K562 (cell line): ENCODE results near the gene PDIA3.

Experiments
- CEBPB ChIP-seq: fragments of 450-650 bp; IDR thresholded peaks from 2 replicates; pipeline ENCODE4 v1.6.1; 2016; ENCODE audit warnings: missing genetic modification characterization, missing compliant biosample characterization
- EZH2 ChIP-seq: IDR thresholded peaks from 2 replicates; pipeline ENCODE4 v1.6.1; 2012; ENCODE audit warnings: low read depth, mild to moderate bottlenecking, inconsistent platforms, low read length, borderline replicate concordance
- JUN ChIP-seq, 2 experiments: sonication (generic) in 1 of 2; formaldehyde crosslinking in 1 of 2; IDR thresholded peaks; 2 replicates each; pipeline versions ENCODE4 v1.6.1 to v1.8.0; 2012 to 2022; ENCODE audit warnings: borderline replicate concordance in 2 of 2, mild to moderate bottlenecking in 2 of 2, improper control_type of control experiment in 1 of 2, low read depth in 1 of 2, low read length in 1 of 2, missing genetic modification reagents in 1 of 2
- KLF16 ChIP-seq: IDR thresholded peaks from 2 replicates; pipeline ENCODE4 v1.6.1; 2016; ENCODE audit warnings: antibody characterized with exemption
- NUFIP1 ChIP-seq: fragments of 450-650 bp; IDR thresholded peaks from 2 replicates; pipeline ENCODE4 v1.6.1; 2018; ENCODE audit not compliant: partially characterized antibody
- RBBP5 ChIP-seq: fragments of 200-600 bp; sonication (generic); IDR thresholded peaks from 2 replicates; pipeline ENCODE4 v1.6.1; 2012; ENCODE audit warnings: borderline replicate concordance, mild to moderate bottlenecking, low read length, control low read depth, inconsistent platforms; ENCODE audit not compliant: insufficient read depth, poor library complexity, severe bottlenecking
- TAF1 ChIP-seq: IDR thresholded peaks from 2 replicates; pipeline ENCODE4 v1.6.1; 2011; ENCODE audit warnings: mild to moderate bottlenecking, low read length, moderate library complexity; ENCODE audit not compliant: insufficient read depth, control insufficient read depth, severe bottlenecking; ENCODE audit errors: extremely low read depth
- TCF7L2 ChIP-seq: fragments of 150-350 bp; IDR thresholded peaks from 2 replicates; pipeline ENCODE4 v1.6.1; 2016; ENCODE audit warnings: low read depth, mild to moderate bottlenecking, low read length, moderate library complexity
- YY1 ChIP-seq, 3 experiments: IDR thresholded peaks; 2 replicates each; pipeline ENCODE4 v1.6.1; 2011; ENCODE audit warnings: low read length in 2 of 3, mild to moderate bottlenecking in 2 of 3, moderate library complexity in 2 of 3, borderline replicate concordance in 1 of 3, control low read depth in 1 of 3, low read depth in 1 of 3; ENCODE audit not compliant: insufficient read depth in 3 of 3, insufficient replicate concordance in 2 of 3, control insufficient read depth in 1 of 3, insufficient read length in 1 of 3; ENCODE audit errors: extremely low read depth in 1 of 3
- ZBTB7A ChIP-seq: IDR thresholded peaks from 2 replicates; pipeline ENCODE4 v1.6.1; 2011; ENCODE audit warnings: low read depth, mild to moderate bottlenecking, low read length, moderate library complexity, borderline replicate concordance; ENCODE audit not compliant: control insufficient read depth
- ZFP36 ChIP-seq: fragments of 150-350 bp; IDR thresholded peaks from 2 replicates; pipeline ENCODE4 v1.6.1; 2018; ENCODE audit warnings: low read length, low read depth; ENCODE audit not compliant: partially characterized antibody
- ZNF121 ChIP-seq: sonication (generic); formaldehyde crosslinking; conservative IDR thresholded peaks from 2 replicates; pipeline ENCODE4 v1.8.0; 2022; ENCODE audit warnings: missing genetic modification reagents
- ZNF778 ChIP-seq: fragments of 450-650 bp; formaldehyde crosslinking; IDR thresholded peaks from 2 replicates; pipeline ENCODE4 v1.4.0; 2020; ENCODE audit warnings: mild to moderate bottlenecking, moderate library complexity
- TF ChIP-seq, protein P1 (sequence below), 3 experiments: IDR thresholded peaks in 2 of 3; conservative IDR thresholded peaks in 1 of 3; 2 replicates each; pipeline ENCODE4 v1.5.1; 2011 to 2012; ENCODE audit warnings: low read length in 3 of 3, mild to moderate bottlenecking in 3 of 3, control low read depth in 2 of 3, improper control_type of control experiment in 1 of 3, inconsistent platforms in 1 of 3, low read depth in 1 of 3, mixed read lengths in 1 of 3, moderate library complexity in 1 of 3; ENCODE audit not compliant: insufficient read depth in 2 of 3

DNA sequence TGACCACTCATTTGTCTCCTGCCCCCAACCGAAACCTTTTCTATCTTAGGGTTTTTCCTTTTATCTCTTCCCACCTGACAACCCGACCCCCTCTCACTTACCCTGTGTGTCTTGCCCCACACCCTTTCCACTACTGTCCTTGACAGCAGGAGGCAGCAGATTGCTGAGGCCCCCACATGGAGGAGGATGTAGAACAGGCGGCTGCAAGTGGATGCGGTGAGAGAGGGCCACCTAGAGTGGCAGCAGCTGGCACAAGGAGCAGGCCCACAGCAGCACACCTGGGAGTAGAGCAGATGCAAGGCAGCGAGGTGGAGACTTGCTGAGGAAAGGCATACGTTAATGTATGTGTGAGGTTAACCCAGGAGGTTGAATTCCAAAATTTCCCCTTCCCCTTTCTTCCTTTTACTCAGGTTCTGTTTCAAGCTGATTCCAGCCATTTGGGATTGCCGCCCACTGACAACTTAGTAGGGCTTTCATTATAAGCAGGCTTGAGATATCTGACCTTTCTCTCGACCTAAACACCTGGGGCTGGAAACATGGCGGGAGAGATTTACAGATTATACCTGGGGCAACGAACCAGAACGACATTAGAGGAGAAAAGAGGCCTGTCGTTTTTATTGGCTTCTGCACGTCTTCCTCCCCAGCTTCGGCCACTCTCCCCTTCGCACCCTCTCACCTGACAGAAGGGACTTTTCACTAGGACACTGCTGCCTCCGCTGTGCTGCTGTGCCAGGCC, 53.1 kb downstream of the PDIA3 start:
- no peak for TF ChIP-seq ZFP36
- no peak for TF ChIP-seq EZH2
- no peak for TF ChIP-seq ZNF778 (CRISPR knock-in tag)
- TF ChIP-seq CEBPB (tag) = no peak
- TF ChIP-seq TAF1 = no peak
- peak; percentile 44; the same call in 1 of the 2 replicates for TF ChIP-seq ZBTB7A
- no peak for TF ChIP-seq JUN (IDR thresholded peaks at IDR 0.05; ENCODE audit: borderline replicate concordance, low read depth, low read length)
- no peak for TF ChIP-seq JUN (CRISPR knock-in tag; IDR thresholded peaks at IDR 0.05; ENCODE audit: borderline replicate concordance)
- TF ChIP-seq YY1 (IDR thresholded peaks at IDR 0.05; ENCODE audit: borderline replicate concordance in 1 of 3, control insufficient read depth in 1 of 3, extremely low read depth in 1 of 3, insufficient read depth in 3 of 3, insufficient read length in 1 of 3, insufficient replicate concordance in 2 of 3, low read depth in 1 of 3, low read length in 2 of 3) = no peak
- TF ChIP-seq, protein P1, sequence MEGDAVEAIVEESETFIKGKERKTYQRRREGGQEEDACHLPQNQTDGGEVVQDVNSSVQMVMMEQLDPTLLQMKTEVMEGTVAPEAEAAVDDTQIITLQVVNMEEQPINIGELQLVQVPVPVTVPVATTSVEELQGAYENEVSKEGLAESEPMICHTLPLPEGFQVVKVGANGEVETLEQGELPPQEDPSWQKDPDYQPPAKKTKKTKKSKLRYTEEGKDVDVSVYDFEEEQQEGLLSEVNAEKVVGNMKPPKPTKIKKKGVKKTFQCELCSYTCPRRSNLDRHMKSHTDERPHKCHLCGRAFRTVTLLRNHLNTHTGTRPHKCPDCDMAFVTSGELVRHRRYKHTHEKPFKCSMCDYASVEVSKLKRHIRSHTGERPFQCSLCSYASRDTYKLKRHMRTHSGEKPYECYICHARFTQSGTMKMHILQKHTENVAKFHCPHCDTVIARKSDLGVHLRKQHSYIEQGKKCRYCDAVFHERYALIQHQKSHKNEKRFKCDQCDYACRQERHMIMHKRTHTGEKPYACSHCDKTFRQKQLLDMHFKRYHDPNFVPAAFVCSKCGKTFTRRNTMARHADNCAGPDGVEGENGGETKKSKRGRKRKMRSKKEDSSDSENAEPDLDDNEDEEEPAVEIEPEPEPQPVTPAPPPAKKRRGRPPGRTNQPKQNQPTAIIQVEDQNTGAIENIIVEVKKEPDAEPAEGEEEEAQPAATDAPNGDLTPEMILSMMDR (IDR thresholded peaks at IDR 0.05 in 2 of 3, conservative IDR thresholded peaks at IDR 0.05 in 1 of 3; ENCODE audit: insufficient read depth in 2 of 3, low read depth in 1 of 3, low read length in 3 of 3) = peak; percentile 15 to 48 (median 29); a peak in 3 of 6 replicates
- TF ChIP-seq KLF16 = no peak
- TF ChIP-seq ZNF121 = no peak
- TF ChIP-seq RBBP5 = no peak
- no peak for TF ChIP-seq NUFIP1
- TF ChIP-seq TCF7L2 = no peak
